Esophagus mucosa (tissue), 1 donor: ENCODE measurements around the gene POU2F2. TPM values are rescaled to one million over a fixed set of nuclear protein-coding genes. Genes with fewer than 3 reads are reported as not detected.

Experiments used
- ATAC-seq: fragments of 200-7000 bp; cut with Tn5 transposase; one replicate; pipeline ENCODE4 v1.9.1; 2020
- total RNA-seq: library from RNA; stranded (reverse); gene quantifications from one replicate; pipeline ENCODE4 v1.2.4, GENCODE V29; 2023
- donor health status: DM: yes; HTN: yes; CAD: no.

Gene POU2F2
- total RNA-seq, 1 donor from 2014 or later = 1.00 TPM

DNA sequence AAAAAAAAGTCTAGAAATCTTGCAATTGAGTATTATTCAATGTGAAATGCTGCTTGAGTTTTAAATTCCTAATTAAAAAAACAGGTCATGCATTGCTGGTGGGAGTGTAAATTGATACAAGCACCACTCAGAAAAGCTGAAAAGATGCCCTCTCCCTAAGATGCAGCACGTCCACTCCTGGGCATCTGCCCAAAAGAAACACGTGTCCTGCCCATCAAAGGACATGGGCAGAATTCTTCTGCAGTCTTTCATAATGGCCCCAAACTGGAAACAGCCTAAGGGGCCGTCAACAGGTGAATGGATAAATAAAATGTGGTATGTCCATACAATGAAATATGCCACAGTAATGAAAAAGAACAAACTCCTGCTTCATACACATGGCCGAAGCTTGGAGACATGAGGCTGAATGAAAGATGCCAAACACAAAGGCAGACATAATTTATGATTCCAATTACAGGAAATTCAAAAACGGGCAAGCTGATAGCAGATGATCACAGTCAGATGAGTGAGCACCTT lies 7.8 kb downstream of the POU2F2 start:
- no peak for ATAC-seq

DNA sequence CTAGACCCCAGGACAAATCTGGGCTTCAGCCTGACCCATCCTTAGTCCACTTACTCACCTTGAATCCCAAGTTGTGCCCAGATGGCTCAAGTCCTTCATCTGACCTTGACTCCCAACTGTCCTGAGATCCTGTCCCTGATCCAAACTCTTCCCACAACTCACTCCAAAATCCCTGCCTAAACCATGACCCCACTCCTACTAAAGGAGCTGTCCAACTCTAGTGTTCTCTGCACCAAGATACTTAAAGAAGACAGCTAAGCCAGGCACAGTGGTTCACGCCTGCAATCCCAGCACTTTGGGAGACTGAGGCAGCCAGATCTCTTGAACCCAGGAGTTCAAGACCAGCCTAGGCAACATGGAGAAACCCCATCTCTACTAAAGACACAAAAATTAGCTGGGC lies 8.5 kb downstream of the POU2F2 start:
- no peak for ATAC-seq

DNA sequence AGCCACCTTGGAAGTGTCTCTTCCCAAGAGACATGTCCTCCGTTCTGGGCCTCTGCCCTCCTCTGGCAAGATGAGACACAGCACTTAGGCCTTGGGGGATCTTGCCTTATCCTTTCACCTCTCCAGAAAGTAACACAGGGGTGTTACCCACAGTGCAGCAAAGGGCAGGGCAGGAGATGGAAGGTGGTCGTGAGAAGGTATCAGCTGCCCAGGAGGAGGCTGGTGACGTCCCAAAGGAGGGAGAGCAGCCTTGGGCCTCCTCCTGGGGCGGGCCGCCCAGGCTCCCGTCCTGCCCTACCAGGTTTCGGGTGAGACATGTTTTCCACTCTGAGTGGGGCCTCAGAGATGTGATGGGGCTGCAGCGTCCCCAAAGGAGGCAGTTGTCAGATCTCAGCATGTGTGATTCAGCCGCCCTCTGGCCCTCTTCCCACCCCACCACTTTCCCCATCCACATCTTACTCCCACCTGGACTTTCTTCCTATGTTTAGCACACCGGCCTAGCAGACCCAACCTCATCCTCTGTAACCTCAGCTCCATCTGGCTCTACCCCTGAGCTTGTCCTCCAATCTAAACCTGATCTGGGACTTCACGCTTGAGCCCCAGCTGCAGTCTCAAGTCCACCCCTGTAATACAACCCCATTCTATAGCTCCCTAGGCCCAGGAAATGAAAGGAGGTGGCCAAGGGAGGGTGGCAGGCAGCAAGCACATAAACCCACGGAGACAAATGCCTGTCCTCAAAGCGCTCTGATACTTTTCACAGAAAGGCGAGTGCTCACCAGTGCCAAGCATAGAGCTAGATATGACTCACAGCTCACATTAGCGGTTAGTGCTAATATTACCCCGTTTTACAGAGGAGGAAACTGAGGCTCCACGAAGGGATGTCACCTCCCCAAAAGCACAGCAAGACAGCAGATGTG lies 9.3 kb downstream of the POU2F2 start:
- ATAC-seq = peak; percentile 16

DNA sequence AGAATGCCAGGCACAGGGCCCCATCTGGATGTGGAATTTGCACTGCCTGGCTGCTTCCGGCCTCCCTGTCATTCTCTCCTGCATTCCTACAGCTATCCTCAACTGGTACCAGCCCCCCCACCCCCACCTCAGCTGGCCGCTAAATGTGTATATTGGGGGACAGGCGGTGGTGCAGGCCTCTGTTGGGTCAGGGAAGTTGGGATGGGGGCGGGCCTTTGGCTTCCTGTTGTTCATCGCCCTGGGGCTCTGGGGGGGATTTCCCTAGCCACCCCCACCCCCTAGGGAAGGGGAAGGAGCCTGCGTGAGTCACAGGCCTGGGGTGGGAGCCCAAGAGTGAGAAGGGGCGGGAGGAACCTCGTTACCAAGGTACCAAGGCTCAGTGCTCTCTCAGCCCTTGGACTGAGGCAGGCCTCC lies 10.6 kb downstream of the POU2F2 start:
- ATAC-seq = peak; percentile 63

DNA sequence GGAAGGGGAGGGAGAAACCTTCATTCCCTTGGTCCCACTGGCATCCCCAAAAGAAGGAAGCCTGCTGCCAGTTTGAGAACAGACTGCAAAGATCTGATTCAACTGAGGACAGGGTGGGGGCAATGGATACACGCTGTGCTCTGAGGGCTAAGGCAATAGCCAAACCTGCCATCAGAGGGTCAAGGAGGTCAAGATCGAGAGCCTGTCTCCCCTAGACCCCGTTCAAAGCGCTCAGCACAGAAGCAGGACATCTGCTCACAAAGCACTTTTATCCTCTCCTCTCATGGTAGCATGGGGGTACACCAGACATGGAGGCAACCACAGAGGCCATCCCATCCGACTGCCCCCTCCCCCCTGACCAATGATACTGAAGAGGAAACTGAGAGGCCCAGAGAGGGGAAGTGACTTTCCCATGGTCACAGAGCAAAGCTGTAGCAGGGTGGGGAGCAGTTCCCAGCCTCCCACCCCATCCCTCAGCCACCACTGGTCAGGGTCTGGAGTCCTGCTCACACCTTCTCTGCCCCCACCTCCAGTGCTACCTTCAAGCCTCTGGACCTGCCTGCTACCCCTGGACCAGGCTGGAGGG lies 11.1 kb downstream of the POU2F2 start:
- no peak for ATAC-seq

DNA sequence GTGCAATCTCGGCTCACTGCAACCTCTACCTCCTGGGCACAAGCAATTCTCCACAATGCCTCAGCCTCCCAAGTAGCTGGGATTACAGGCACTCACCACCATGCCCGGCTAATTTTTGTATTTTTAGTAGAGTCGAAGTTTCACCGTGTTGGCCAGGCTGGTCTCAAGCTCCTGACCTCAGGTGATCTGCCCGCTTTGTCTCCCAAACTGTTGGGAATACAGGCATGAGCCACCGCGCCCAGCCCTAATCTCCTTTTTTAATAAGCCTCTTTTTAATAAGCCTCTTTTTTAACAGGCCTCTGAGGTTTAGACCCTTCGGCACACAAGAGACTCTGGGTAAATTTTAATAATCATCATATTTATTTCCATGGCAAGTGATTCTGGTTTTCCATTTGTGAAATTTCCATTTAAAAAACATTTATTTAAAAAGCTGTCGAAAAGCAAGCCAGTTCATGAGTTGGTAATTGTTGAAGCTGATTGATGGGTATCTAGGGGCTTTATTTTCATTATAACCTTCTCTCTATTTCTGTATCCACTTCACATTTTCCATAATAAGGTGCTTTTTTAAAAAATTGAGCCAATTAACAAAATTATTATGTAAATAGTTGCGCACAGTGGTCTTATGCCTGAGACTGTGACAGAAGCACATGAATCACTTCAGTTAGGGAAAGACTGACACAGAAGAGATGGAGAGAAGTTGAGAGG lies 11.8 kb downstream of the POU2F2 start:
- no peak for ATAC-seq

DNA sequence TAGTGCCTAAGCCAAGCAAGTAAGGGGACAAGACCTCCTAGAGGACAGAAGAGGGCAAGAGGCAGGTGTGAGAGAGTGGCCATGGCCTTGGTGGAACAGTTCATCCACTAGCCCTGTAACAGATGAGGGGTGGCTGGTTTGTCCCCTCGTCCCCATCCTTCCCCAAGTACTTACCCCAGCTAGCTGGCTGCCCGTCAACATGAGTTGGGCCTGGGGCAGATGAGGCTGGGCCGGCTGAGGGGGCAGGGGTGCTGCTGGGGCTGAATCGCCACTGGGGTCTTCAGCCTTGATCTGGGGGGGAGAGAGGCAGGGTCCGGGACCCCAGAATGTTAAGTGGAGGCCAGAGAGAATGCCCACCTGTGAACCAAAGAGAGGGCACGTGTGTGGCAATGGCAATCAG lies 15.2 kb downstream of the POU2F2 start:
- no peak for ATAC-seq

DNA sequence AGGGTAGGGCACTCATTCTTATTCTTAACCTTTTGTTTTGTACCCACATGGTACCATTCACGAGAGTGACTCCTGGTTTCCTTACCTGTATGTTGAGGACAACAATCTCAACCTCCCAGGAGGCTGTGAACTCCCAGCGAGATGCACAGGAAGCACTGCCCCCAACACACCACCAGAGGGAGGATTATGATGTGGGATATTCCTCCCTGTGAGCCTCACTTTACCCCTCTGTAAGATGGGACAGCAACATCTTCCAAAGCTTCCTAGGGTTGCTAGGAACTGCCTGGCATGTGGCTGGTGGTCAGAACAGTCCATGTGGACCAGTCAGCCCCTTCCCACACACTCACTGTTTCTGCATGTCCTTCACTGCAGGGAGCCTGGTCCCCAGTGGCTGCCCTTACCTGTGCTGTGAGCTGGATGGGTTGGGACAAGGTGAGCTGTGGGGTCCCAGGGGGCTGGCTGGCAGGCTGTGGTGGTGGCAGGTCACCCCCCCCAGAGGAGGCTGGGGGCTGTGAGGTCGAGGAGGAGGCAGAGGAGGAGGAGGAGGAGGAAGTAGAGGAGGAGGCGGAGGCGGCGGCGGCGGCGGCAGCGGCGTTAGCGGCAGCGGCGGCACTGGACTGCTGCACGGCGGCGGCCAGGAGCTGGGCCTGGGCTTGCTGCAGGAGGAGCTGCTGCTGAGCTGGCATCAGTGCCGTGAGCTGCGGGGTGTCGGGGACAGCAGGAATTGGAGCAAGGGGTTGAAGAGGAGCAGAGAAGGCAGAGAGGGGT lies 15.8 kb downstream of the POU2F2 start:
- ATAC-seq = no peak

DNA sequence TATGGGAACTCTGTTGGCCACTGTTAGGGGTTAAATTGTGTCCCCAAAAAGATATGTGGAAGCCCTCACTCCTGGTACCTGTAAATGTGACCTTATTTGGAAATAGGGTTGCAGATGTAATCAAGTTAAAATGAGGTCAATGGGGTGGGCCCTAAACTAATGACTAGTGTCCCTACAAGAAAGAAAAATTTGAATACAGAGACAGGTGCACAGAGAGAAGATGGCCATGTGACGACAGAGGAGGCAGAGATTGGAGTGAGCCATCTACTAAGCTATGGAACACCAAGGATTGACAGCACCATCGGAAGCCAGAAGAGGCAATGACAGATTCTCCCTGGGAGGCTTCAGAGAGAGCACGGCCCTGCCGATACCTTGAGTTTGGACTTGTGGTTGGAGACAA lies 16.5 kb downstream of the POU2F2 start:
- no peak for ATAC-seq

DNA sequence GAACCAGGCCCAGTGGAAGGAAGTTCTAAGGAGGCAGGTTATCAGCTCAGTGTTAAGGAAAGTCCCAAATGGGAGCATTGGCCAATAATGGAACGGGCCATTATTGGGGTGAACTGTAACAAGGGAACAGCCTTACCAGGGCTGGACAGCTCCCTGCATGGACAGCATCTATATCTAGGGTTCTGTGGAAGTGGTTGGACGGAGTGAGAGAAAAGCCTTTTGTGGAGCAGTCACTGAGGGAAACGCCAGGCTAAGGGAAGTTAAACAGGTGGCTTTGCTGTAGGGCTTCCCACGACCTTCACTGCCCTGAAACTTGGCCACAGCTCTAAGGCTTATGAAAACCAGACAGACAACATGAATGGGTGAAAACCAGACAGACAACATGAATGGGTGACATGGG lies 17.0 kb downstream of the POU2F2 start:
- no peak for ATAC-seq

DNA sequence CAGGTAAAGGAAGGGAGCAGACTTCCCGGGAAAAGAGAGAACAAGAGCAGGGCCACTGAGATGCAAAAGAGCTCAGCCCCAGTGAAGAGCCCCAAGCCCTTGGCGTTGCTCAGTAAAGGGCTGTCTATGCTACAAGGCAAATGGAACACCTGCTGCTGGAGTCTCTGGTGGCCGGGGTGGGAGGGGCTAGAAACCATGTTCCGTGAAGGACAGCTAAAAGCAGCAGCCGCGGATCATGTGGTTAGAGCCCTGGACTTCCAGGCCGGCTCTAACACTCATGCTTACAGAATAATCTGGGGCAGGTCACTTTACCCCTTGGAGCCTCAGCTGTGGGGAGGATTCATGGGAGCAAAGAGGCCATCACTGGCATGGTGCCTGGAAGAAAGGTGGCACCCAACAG lies 17.8 kb downstream of the POU2F2 start:
- ATAC-seq = peak; percentile 19

DNA sequence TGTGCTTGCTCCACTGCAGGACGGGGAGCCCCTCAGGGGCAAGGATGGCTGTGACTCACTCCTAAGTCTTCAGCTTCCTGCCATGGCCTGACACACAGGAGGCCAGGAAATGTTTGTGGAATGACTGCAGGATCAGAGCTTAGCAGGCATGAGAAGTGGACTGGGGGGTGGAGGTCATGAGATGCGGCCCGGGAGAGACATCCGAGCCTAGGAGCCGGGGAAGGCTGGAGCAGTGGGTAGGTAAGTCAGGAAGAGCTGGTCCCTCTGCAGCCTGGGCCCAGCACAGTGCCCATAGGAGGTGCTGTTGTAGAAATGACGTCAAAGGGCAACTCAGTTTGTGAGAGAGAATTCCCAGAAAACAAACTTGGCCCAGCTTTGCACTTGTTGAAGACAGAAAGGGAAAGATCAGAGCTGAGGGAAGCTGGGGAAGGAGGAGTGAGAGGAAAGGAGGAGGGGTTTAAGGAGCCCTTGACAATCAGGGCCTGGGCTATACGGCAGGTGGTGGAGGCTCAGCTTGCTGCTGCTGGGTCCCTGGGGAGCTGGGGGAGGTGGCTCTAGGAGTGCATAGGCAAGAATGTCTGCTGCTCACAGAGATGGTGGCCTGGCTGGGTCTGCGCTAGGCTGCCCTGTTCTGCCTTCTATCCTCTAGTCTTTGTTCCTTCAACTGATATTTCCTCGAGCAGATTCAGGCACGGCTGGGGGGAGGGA lies 18.5 kb downstream of the POU2F2 start:
- ATAC-seq = peak; percentile 44

DNA sequence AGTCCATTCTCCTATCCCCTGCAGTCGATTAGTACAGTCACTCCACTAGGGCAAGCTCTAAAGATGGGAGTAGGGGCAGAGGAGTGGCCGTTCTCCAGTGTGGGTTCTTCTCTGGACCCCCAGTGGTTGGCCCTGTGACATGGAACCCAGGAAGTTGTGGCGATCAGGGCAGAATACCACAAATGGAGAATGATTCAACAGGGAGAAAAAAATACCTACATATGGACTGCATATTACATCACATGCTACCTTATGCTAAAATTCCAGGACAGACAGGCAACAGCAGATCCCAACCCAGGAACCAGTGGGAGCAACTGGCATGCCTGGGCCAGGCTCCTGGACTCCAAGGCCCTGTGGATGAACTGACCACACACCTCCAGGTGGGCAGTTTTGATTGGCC lies 20.4 kb downstream of the POU2F2 start:
- ATAC-seq = no peak

DNA sequence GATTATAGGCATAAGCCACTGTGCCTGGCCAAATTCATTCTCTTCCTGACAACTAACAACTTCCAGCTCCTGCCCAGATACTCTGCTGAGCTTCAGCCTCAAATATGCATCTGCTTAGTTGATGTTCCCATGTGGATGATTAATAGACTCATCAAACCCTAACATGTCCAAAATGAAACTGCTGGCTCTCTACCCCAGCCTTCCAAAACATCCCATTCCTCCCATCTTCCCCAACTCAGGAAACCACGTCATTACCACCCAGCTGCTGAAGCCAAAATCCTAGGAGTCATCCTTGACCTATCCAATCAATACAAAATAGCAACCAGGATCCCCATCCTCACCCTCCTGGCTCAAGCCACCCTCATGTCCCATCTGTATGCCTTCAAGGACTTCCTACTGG lies 20.9 kb downstream of the POU2F2 start:
- no peak for ATAC-seq

DNA sequence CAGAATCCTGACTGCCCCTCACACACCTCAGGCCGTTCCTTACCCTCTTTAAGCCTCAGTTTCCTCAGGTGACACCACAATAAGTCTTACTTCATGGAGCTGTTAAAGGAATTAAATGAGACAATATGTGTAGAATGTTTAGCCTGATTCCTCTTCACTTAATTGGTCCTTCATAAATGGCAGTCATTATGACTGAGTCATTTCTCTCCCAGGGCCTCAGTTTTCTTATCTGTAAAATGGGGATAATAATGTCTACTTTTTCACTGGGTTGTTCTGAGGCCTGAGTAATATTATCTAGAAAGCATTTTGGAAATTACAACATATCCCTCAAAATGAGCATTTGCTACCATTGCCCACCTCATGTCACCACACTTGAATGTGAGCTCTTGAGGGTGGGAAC lies 21.6 kb downstream of the POU2F2 start:
- no peak for ATAC-seq

DNA sequence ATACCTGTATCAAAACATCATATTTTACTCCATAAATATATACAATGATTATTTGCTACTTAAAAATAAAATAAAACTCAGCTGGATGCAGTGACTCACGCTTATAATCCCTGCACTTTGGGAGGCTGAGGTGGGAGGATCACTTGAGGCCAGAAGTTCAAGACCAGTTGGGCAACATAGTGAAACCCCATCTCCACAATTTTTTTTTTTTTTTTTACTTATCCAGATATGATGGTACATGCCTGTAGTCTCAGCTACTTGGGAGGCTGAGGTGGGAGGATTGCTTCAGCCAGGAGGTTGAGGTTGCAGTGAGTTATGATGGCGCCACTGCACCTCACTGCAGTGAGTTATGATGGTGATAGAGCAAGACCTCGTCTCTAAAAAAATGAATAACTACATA lies 22.4 kb downstream of the POU2F2 start:
- no peak for ATAC-seq

DNA sequence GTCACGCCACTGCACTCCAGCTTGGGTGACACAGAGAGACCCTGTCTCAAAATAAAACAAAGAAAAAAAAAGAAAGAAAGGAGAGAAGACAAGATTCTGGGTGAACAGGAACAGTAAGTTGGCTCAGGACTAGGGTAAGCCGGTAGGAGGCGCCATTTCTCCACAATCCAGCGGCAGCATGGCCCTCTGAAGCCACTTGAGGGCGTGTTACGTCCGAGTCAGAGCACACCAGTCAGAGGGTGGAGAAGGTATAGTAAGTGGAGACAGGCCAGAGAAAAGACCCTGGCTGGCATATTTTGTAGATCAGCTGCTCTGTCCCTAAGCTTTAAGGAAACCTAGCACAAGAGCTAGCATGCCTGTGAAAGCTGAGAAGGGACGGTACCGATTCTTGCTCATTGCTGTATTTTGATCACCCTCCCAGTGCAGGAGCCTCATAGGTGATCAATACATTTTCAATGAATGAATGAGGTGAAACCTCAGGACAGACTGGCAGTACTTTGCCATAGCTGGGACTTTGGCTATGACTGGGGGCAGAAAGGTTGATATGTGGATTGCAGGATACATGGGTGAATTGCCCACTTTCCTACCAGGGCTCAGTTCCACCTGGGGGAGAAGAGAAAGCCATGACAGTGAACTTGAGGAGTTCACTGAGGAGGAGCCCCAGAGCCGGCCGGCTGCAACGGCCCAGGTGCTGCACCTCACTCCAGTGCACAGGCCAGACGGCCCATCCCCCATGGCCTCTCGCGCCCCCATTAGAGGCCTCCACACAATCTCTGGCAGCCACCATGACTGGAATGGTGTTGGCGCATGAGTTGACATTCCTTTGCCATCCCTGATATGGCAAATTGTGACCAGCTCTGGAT lies 23.5 kb downstream of the POU2F2 start:
- peak; percentile 93 for ATAC-seq

DNA sequence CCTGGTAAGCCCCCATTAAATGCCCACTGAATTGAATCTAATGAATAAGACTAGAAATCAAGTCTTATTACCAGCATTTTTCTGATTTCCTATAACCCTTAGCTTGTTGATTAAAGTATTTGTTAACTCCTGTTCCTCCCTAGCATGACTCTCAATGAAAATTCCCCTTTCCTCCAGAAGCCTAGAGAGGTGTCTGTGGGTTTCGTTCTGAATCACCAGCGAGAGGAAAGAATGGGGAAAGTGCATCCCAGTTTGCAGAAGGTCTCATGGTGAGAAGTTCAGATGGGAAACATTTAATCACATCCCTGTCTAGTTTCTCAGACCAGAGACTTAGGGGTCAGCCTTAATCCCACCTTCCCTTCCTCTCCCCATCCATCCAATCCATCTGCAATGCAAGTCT lies 26.9 kb downstream of the POU2F2 start:
- ATAC-seq = no peak

DNA sequence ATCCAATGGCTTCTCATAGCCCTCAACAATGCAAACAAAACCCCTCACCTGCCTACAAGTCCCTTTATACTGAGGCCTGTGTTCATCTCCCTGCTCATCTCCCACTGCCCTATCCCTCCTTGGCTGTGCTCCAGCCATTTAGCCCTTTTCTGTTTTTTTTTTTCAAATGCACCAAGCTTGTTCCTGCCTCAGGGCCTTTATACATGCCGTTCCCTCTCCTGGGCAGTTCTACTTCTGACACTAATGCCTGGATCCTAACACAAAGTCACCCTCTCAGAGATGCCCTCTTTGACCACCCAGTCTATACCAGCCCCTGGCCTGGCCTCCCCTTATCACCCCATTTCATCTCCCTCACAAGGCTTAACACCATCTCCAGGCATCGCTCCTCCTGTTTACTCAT lies 29.4 kb downstream of the POU2F2 start:
- no peak for ATAC-seq

DNA sequence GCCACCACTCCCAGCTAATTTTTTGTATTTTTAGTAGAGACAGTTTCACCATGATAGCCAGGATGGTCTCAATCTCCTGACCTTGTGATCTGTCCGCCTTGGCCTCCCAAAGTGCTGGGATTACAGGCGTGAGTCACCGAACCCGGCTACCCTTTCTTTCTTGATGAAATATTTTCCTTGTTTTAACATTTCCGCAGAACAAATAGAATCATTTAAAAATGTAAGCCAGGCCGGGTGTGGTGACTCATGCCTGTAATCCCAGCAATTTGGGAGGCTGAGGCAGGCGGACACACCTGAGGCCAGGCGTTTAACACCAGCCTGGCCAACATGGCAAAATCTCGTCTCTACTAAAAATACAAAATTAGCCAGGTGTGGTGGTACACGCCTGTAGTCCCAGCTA lies 32.0 kb downstream of the POU2F2 start:
- peak; percentile 36 for ATAC-seq

DNA sequence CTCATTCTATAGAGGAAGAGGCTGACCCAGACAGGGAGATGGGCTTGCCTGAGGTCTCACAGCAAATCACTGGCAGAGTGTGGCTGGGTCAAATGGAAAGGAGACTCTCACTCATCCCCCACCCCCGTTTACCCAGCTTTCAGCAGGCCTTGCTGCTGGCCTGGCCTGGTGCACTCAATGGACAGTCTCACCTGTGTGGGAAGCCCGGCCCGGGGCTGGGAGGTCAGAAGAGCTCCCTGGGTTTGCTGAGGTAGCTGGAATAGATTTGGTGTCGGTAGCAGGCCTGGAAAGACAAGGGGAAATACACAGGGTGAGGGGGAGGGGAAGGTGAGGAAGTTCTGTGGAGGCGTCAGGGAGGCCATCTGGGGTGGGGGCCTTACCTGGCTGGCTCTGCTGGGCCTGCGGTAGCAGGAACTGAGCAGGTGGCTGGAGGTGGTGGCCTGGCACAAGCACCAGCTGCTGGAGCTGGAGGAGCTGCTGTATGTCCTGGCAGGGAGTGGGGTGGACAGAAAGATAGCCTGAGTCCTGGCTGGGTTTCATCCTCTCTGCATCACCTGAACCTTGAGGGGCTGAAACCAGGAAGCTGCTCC lies 32.8 kb downstream of the POU2F2 start:
- peak; percentile 9 for ATAC-seq
